HG02884 (cell line): ENCODE data around the gene PADI6.

Experiments used
- ATAC-seq: cut with Tn5 transposase; IDR thresholded peaks from one replicate; pipeline ENCODE4 v1.9.1; 2021; ENCODE audit warnings: mild to moderate bottlenecking, moderate library complexity; ENCODE audit not compliant: unreplicated experiment

PADI6 gene

GRCh38 chr1:17433261-17433660, 61.3 kb downstream of the PADI6 start:
- ATAC-seq = no peak

GRCh38 chr1:17434016-17434415, 62.0 kb downstream of the PADI6 start:
- ATAC-seq = no peak

- ATAC-seq = no peak
Observed at GRCh38 chr1:17434601-17435000, 62.6 kb downstream of the PADI6 start.

GRCh38 chr1:17436380-17437174, 64.6 kb downstream of the PADI6 start:
- ATAC-seq = no peak

- ATAC-seq = no peak
Observed at GRCh38 chr1:17437260-17437579, 65.2 kb downstream of the PADI6 start.

GRCh38 chr1:17437580-17438317, 65.8 kb downstream of the PADI6 start:
- peak; percentile 18 for ATAC-seq

- peak; percentile 25 for ATAC-seq
Observed at GRCh38 chr1:17438318-17439249, 66.6 kb downstream of the PADI6 start.

- peak; percentile 44 for ATAC-seq
Observed at GRCh38 chr1:17439250-17440073, 67.5 kb downstream of the PADI6 start, which contains the start of gene RCC2. RCC2 (minus strand) TSS chr1:17439677; CDS start chr1:17438514, 1,163 bp downstream.

- ATAC-seq = no peak
Observed at GRCh38 chr1:17440074-17440826, 68.3 kb downstream of the PADI6 start.

GRCh38 chr1:17440827-17441168, 68.8 kb downstream of the PADI6 start:
- no peak for ATAC-seq

- no peak for ATAC-seq
Observed at GRCh38 chr1:17441265-17441992, 69.4 kb downstream of the PADI6 start.

GRCh38 chr1:17441993-17442357, 70.0 kb downstream of the PADI6 start:
- ATAC-seq = no peak

GRCh38 chr1:17442841-17443240, 70.8 kb downstream of the PADI6 start:
- ATAC-seq = no peak

GRCh38 chr1:17447501-17447992, 75.6 kb downstream of the PADI6 start:
- no peak for ATAC-seq
